ENCODE data around the gene DPM3. TPM values are rescaled to one million over a fixed set of nuclear protein-coding genes. Genes with fewer than 3 reads are reported as not detected.
"Not testable (repeated sequence)": the region's sequence is repeated elsewhere in the genome, so short reads cannot be mapped to it uniquely, and the experiment has no call there.

The DPM3 gene
- total RNA-seq, 1 experiment from 2014 or later = 49.8 TPM

- DNase-seq (ENCODE audit: extremely low read depth, low read depth) = peak; percentile 92
Measured at GRCh38 chr1:155127105-155127966, 13.0 kb downstream of the DPM3 start, which contains the start of gene EFNA1. Gene EFNA1 (plus strand): TSS chr1:155127876. CDS start chr1:155127978, 102 bp downstream.

GRCh38 chr1:155126556-155127104 lies 13.7 kb downstream of the DPM3 start:
- peak; percentile 81 for DNase-seq (ENCODE audit: extremely low read depth, low read depth)

- no peak for DNase-seq (ENCODE audit: extremely low read depth, low read depth)
Measured at GRCh38 chr1:155125946-155126555, 14.3 kb downstream of the DPM3 start.

GRCh38 chr1:155125511-155125945 lies 14.8 kb downstream of the DPM3 start:
- DNase-seq (ENCODE audit: extremely low read depth, low read depth) = no peak

- DNase-seq (ENCODE audit: extremely low read depth, low read depth) = peak; percentile 62
Measured at GRCh38 chr1:155124503-155125463, 15.5 kb downstream of the DPM3 start.

GRCh38 chr1:155123801-155124200 lies 16.5 kb downstream of the DPM3 start:
- no peak for DNase-seq (ENCODE audit: extremely low read depth, low read depth)

GRCh38 chr1:155122308-155122707 lies 18.0 kb downstream of the DPM3 start:
- DNase-seq (ENCODE audit: extremely low read depth, low read depth) = no peak

GRCh38 chr1:155121249-155121648 lies 19.1 kb downstream of the DPM3 start:
- no peak for DNase-seq (ENCODE audit: extremely low read depth, low read depth)

GRCh38 chr1:155120253-155120652 lies 20.1 kb downstream of the DPM3 start:
- no peak for DNase-seq (ENCODE audit: extremely low read depth, low read depth)

GRCh38 chr1:155118090-155118489 lies 22.2 kb downstream of the DPM3 start:
- not testable (repeated sequence) for DNase-seq (ENCODE audit: extremely low read depth, low read depth)

GRCh38 chr1:155117610-155118009 lies 22.7 kb downstream of the DPM3 start:
- no peak for DNase-seq (ENCODE audit: extremely low read depth, low read depth)

GRCh38 chr1:155116113-155116764 lies 24.1 kb downstream of the DPM3 start:
- no peak for DNase-seq (ENCODE audit: extremely low read depth, low read depth)

GRCh38 chr1:155113450-155113980 lies 26.8 kb downstream of the DPM3 start:
- DNase-seq (ENCODE audit: extremely low read depth, low read depth) = no peak

- DNase-seq (ENCODE audit: extremely low read depth, low read depth) = no peak
Measured at GRCh38 chr1:155110826-155111225, 29.5 kb downstream of the DPM3 start.

- DNase-seq (ENCODE audit: extremely low read depth, low read depth) = no peak
Measured at GRCh38 chr1:155110381-155110780, 29.9 kb downstream of the DPM3 start.

GRCh38 chr1:155108296-155108695 lies 32.0 kb downstream of the DPM3 start:
- DNase-seq (ENCODE audit: extremely low read depth, low read depth) = no peak

GRCh38 chr1:155107309-155108264 lies 32.7 kb downstream of the DPM3 start:
- DNase-seq (ENCODE audit: extremely low read depth, low read depth) = no peak

- no peak for DNase-seq (ENCODE audit: extremely low read depth, low read depth)
Measured at GRCh38 chr1:155106862-155107261, 33.5 kb downstream of the DPM3 start.

GRCh38 chr1:155105604-155106011 lies 34.7 kb downstream of the DPM3 start:
- DNase-seq (ENCODE audit: extremely low read depth, low read depth) = no peak

All from NCI-H460 (cell line).